Liver (tissue), 9 donors: ENCODE measurements around the gene TAS2R40. TPM values are rescaled to one million over a fixed set of nuclear protein-coding genes. Genes with fewer than 3 reads are reported as not detected.

Experiments used
- DNase-seq: peaks from one replicate; pipeline ENCODE4 v3.0.0-alpha.2; 2017; ENCODE audit warnings: low spot score
- H3K27ac ChIP-seq, 2 donors: one replicate each; pipeline ENCODE4 v1.7.0; 2013; ENCODE audit warnings: inconsistent platforms in 2 of 2, low read length in 2 of 2, control low read depth in 1 of 2, low read depth in 1 of 2, mild to moderate bottlenecking in 1 of 2
- H3K27me3 ChIP-seq, 4 donors: one replicate each; pipeline versions ENCODE4 v1.6.1 to v1.7.0; 2013; ENCODE audit warnings: low read length in 3 of 4, inconsistent platforms in 1 of 4, mild to moderate bottlenecking in 1 of 4, moderate library complexity in 1 of 4; ENCODE audit not compliant: control insufficient read depth in 4 of 4, insufficient read depth in 4 of 4
- H3K36me3 ChIP-seq, 4 donors: one replicate each; pipeline versions ENCODE4 v1.6.1 to v1.7.0; 2013; ENCODE audit warnings: low read length in 3 of 4, mild to moderate bottlenecking in 3 of 4, low read depth in 1 of 4, moderate library complexity in 1 of 4; ENCODE audit not compliant: control insufficient read depth in 4 of 4, insufficient read depth in 3 of 4
- H3K4me1 ChIP-seq, 4 donors: one replicate each; pipeline versions ENCODE4 v1.6.1 to v1.7.0; 2013; ENCODE audit warnings: low read length in 3 of 4, mild to moderate bottlenecking in 3 of 4, moderate library complexity in 1 of 4; ENCODE audit not compliant: control insufficient read depth in 4 of 4, insufficient read depth in 4 of 4
- H3K4me3 ChIP-seq, 3 donors: one replicate each; pipeline versions ENCODE4 v1.6.1 to v1.7.0; 2013; ENCODE audit warnings: low read length in 3 of 3, control low read depth in 1 of 3, low read depth in 1 of 3, mild to moderate bottlenecking in 1 of 3
- H3K9ac ChIP-seq, 2 donors: one replicate each; pipeline ENCODE4 v1.7.0; 2013; ENCODE audit warnings: low read length in 2 of 2, mild to moderate bottlenecking in 2 of 2, moderate library complexity in 2 of 2, control low read depth in 1 of 2, low read depth in 1 of 2
- H3K9me3 ChIP-seq, 4 donors: one replicate each; pipeline versions ENCODE4 v1.6.1 to v1.7.0; 2013; ENCODE audit warnings: low read length in 3 of 4; ENCODE audit not compliant: control insufficient read depth in 4 of 4
- ATF3 ChIP-seq: IDR thresholded peaks from 2 replicates; pipeline ENCODE4 v1.6.1; 2016; ENCODE audit warnings: antibody characterized with exemption
- CTCF ChIP-seq: fragments of 150-350 bp; IDR thresholded peaks from 2 replicates; pipeline ENCODE4 v1.5.1; 2017; ENCODE audit warnings: improper control_type of control experiment, low read depth, low read length; ENCODE audit not compliant: missing input control
- EGR1 ChIP-seq, 2 donors: IDR thresholded peaks; 2 replicates each; pipeline ENCODE4 v1.6.1; 2016 to 2018; ENCODE audit warnings: antibody characterized with exemption in 2 of 2, low read depth in 2 of 2
- FOXA2 ChIP-seq: IDR thresholded peaks from 2 replicates; pipeline ENCODE4 v1.6.1; 2016; ENCODE audit warnings: antibody characterized with exemption
- HNF4G ChIP-seq: IDR thresholded peaks from 2 replicates; pipeline ENCODE4 v1.6.1; 2016; ENCODE audit warnings: antibody characterized with exemption
- JUND ChIP-seq, 2 donors: IDR thresholded peaks; 2 replicates each; pipeline ENCODE4 v1.6.1; 2016; ENCODE audit warnings: antibody characterized with exemption in 2 of 2
- REST ChIP-seq: IDR thresholded peaks from 2 replicates; pipeline ENCODE4 v1.6.1; 2016; ENCODE audit warnings: antibody characterized with exemption, mild to moderate bottlenecking
- RXRA ChIP-seq, 2 donors: IDR thresholded peaks; 2 replicates each; pipeline ENCODE4 v1.6.1; 2017 to 2018; ENCODE audit warnings: antibody characterized with exemption in 2 of 2, mild to moderate bottlenecking in 1 of 2
- YY1 ChIP-seq: IDR thresholded peaks from 2 replicates; pipeline ENCODE4 v1.6.1; 2016; ENCODE audit warnings: antibody characterized with exemption, mild to moderate bottlenecking
- ZBTB33 ChIP-seq: IDR thresholded peaks from 2 replicates; pipeline ENCODE4 v1.6.1; 2016; ENCODE audit warnings: antibody characterized with exemption
- WGBS: extraction: QIAGEN DNeasy Blood & Tissue Kit; methylation state at CpG from one replicate; pipeline ENCODE4 v1.1.7; 2013; 5-methylcytosine and 5-hydroxymethylcytosine counted together
- polyA plus RNA-seq, 2 donors: library from polyadenylated mRNA; stranded (reverse) in 1 of 2; unstranded in 1 of 2; fragments of 200-250 nt in 1 of 2; fragments of >200 nt in 1 of 2; fragmentation: Nextera tagmentation in 1 of 2; extraction: Ambion mirVana in 1 of 2; gene quantifications; one replicate each; pipeline versions ENCODE4 v1.2.1 to v1.2.3, GENCODE V29; 2013 to 2015
- total RNA-seq, 2 donors: library from RNA; depleted of rRNA; stranded (reverse); fragments of >200 nt; gene quantifications; one replicate each; pipeline ENCODE4 v1.2.3, GENCODE V29; 2014
- donor health status: healthy.
- donor health status: healthy.
- donor health status: healthy.
- donor health status: healthy.
- donor health status: healthy.

The TAS2R40 gene
- total and polyA plus RNA-seq, 4 donors = not detected

- no peaks in the 10 kb centered on the region for H3K27me3 ChIP-seq
- WGBS = 79% methylated on average over 4 of the region's 4 CpGs
- no peak overlapping the region for H3K4me3 ChIP-seq
- H3K36me3 ChIP-seq = no peaks in the 10 kb centered on the region
- no peak overlapping the region for H3K9ac ChIP-seq
- DNase-seq = no peak
- TF ChIP-seq ATF3 (no peak), CTCF (no peak), YY1 (no peak), RXRA (IDR thresholded peaks at IDR 0.05) (no peak), ZBTB33 (no peak), REST (no peak), FOXA2 (no peak)
- H3K4me1 ChIP-seq = no peaks in the 10 kb centered on the region
- H3K9me3 ChIP-seq = no peaks in the 10 kb centered on the region
- no peak overlapping the region for H3K27ac ChIP-seq
Observed at GRCh38 chr7:143223784-143224183, 1.9 kb downstream of the TAS2R40 start.

GRCh38 chr7:143225047-143225446 is 3.2 kb downstream of the TAS2R40 start:
- WGBS = 89% methylated on average over 5 of the region's 5 CpGs

More at GRCh38 chr7:143225047-143225446, 3.2 kb downstream of the TAS2R40 start:
- no peaks in the 10 kb centered on the region for H3K36me3 ChIP-seq
- no peaks in the 10 kb centered on the region for H3K4me1 ChIP-seq
- no peak overlapping the region for H3K9ac ChIP-seq
- no peaks in the 10 kb centered on the region for H3K27me3 ChIP-seq
- TF ChIP-seq EGR1 (IDR thresholded peaks at IDR 0.05; ENCODE audit: low read depth in 2 of 2) (no peak), YY1 (no peak), FOXA2 (no peak), REST (no peak), JUND (IDR thresholded peaks at IDR 0.05) (no peak), RXRA (IDR thresholded peaks at IDR 0.05) (no peak), ZBTB33 (no peak), HNF4G (no peak)
- H3K4me3 ChIP-seq = no peak overlapping the region
- H3K27ac ChIP-seq = no peak overlapping the region
- no peak for DNase-seq
- no peaks in the 10 kb centered on the region for H3K9me3 ChIP-seq
